Lower leg skin (tissue), 3 donors: Measurements from ENCODE around the gene LAMTOR2.

ENCODE experiments used
- POLR2A ChIP-seq, 2 donors: fragments of 450-650 bp; IDR thresholded peaks; one replicate each; pipeline ENCODE4 v1.6.1; 2016 to 2017; ENCODE audit warnings: antibody characterized with exemption in 2 of 2, mild to moderate bottlenecking in 1 of 2, moderate library complexity in 1 of 2
- TF ChIP-seq, protein P1 (sequence below), 3 donors: fragments of 450-650 bp; IDR thresholded peaks; one replicate each; pipeline ENCODE4 v1.5.1; 2016; ENCODE audit warnings: antibody characterized with exemption in 3 of 3, mild to moderate bottlenecking in 3 of 3, moderate library complexity in 2 of 3

DNA sequence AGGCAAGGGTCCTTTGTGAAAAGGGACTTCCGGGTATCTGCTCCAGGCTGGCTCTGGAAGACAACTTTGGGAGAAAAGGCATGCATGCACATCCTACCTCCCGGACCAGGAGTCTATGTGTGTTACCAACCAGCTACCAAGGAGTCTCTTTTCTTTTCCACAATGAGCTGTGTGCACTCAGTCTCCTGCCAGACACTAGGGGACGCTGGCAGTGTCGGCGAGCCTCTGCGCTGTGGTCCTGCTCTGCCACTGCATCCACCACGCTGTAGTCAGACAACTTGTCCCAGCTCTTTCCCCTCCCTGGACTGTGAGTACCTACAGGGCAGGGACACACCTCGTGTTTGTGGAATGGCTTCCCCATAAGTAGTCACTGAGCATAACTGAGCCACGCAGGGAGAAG lies 28.7 kb upstream of the LAMTOR2 start:
- no peak for TF ChIP-seq POLR2A (IDR thresholded peaks at IDR 0.05)
- TF ChIP-seq, protein P1, sequence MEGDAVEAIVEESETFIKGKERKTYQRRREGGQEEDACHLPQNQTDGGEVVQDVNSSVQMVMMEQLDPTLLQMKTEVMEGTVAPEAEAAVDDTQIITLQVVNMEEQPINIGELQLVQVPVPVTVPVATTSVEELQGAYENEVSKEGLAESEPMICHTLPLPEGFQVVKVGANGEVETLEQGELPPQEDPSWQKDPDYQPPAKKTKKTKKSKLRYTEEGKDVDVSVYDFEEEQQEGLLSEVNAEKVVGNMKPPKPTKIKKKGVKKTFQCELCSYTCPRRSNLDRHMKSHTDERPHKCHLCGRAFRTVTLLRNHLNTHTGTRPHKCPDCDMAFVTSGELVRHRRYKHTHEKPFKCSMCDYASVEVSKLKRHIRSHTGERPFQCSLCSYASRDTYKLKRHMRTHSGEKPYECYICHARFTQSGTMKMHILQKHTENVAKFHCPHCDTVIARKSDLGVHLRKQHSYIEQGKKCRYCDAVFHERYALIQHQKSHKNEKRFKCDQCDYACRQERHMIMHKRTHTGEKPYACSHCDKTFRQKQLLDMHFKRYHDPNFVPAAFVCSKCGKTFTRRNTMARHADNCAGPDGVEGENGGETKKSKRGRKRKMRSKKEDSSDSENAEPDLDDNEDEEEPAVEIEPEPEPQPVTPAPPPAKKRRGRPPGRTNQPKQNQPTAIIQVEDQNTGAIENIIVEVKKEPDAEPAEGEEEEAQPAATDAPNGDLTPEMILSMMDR (IDR thresholded peaks at IDR 0.05) = no peak
